ENCODE data around the gene KHDC3L.

DNA sequence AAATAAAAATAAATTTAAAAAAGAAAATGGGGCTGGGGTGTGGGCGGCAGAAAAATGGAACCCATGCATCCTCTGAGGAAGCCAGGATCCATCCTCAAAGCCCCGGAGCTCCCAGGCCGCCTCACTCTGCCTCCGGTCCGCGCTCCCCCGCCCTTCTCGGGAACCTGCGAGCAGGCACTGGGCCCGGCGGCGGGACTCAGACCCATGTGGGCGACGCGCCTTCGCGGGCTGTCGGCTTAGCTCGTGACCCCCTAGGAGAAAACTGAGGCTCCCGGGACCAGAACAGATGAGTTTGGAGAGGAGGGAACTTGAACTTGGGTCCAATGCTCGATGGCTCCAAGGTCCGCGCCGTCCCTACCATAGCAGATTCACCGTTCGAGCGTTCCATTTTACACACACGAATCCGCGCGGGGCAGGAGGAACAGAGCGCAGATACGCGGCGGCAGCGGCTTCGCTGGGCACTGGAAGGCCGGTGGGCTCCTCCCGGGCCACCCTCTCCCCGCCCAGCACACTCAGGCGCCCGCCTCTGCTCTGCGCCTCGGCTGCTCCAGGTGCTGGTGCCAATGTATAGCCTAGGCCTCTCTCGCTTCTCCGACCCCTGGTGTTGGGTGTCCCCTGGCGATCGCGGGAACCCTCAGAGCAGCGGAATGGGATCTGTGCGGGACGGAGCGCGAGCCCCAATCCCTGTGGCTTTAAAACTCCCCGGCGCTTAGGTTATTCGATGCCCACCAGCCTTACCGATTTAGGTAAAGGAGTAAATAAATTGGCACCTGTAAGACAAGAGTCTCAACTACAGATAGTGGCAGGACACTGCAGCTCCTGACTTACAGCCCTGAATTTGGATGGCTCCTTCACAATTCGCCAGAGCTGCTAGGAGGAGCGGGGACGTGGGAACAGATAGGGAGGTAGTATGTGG, 47.6 kb upstream of the KHDC3L start:
- TF ChIP-seq, protein P1, sequence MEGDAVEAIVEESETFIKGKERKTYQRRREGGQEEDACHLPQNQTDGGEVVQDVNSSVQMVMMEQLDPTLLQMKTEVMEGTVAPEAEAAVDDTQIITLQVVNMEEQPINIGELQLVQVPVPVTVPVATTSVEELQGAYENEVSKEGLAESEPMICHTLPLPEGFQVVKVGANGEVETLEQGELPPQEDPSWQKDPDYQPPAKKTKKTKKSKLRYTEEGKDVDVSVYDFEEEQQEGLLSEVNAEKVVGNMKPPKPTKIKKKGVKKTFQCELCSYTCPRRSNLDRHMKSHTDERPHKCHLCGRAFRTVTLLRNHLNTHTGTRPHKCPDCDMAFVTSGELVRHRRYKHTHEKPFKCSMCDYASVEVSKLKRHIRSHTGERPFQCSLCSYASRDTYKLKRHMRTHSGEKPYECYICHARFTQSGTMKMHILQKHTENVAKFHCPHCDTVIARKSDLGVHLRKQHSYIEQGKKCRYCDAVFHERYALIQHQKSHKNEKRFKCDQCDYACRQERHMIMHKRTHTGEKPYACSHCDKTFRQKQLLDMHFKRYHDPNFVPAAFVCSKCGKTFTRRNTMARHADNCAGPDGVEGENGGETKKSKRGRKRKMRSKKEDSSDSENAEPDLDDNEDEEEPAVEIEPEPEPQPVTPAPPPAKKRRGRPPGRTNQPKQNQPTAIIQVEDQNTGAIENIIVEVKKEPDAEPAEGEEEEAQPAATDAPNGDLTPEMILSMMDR (conservative IDR thresholded peaks at IDR 0.05; ENCODE audit: low read depth, low read length): no peak
- no peak for TF ChIP-seq EZH2 (IDR thresholded peaks at IDR 0.05; ENCODE audit: borderline replicate concordance, low read depth, low read length, poor library complexity, severe bottlenecking)
